SK-N-SH treated with all-trans-retinoic acid at 6 μM for 48 hours (cell line): ENCODE data around the gene FOXL1.

Experiments
- ATAC-seq: fragments of 200-7000 bp; cut with Tn5 transposase; 3 replicates; pipeline ENCODE4 v1.9.1; 2020; ENCODE audit warnings: mild to moderate bottlenecking, moderate library complexity
- ARNTL ChIP-seq: fragments of 450-650 bp; formaldehyde crosslinking; IDR thresholded peaks from 2 replicates; pipeline ENCODE4 v1.5.0; 2020; ENCODE audit warnings: low read depth, mild to moderate bottlenecking, moderate library complexity, borderline replicate concordance
- BACH2 ChIP-seq: fragments of 250-450 bp; sonication (Bioruptor Pico); IDR thresholded peaks from 2 replicates; pipeline ENCODE4 v1.9.0; 2021; ENCODE audit warnings: mild to moderate bottlenecking, borderline replicate concordance
- CSDC2 ChIP-seq: fragments of 250-450 bp; sonication (Bioruptor Pico); IDR thresholded peaks from 2 replicates; pipeline ENCODE4 v1.5.0; 2020; ENCODE audit warnings: mild to moderate bottlenecking, moderate library complexity
- GLIS3 ChIP-seq: fragments of 250-450 bp; sonication (Bioruptor Pico); IDR thresholded peaks from 2 replicates; pipeline ENCODE4 v1.5.0; 2020; ENCODE audit warnings: mild to moderate bottlenecking, moderate library complexity
- ISL1 ChIP-seq: fragments of 250-450 bp; sonication (Bioruptor Pico); IDR thresholded peaks from 2 replicates; pipeline ENCODE4 v2.1.2; 2022; ENCODE audit warnings: mild to moderate bottlenecking, moderate library complexity
- OSR1 ChIP-seq: fragments of 250-450 bp; sonication (Bioruptor Pico); IDR thresholded peaks from 2 replicates; pipeline ENCODE4 v1.8.0; 2022; ENCODE audit warnings: moderate library complexity, mild to moderate bottlenecking, inconsistent platforms
- PPARA ChIP-seq: fragments of 250-450 bp; sonication (Bioruptor Pico); IDR thresholded peaks from 2 replicates; pipeline ENCODE4 v1.5.0; 2020; ENCODE audit warnings: mild to moderate bottlenecking, borderline replicate concordance
- RARB ChIP-seq: fragments of 250-450 bp; sonication (Bioruptor Pico); IDR thresholded peaks from 2 replicates; pipeline ENCODE4 v1.8.0; 2021; ENCODE audit warnings: mild to moderate bottlenecking, moderate library complexity
- SNAI2 ChIP-seq: fragments of 250-450 bp; sonication (Bioruptor Pico); IDR thresholded peaks from 2 replicates; pipeline ENCODE4 v1.5.0; 2020; ENCODE audit warnings: mild to moderate bottlenecking, moderate library complexity
- TCF4 ChIP-seq: fragments of 250-450 bp; sonication (Bioruptor Pico); IDR thresholded peaks from 2 replicates; pipeline ENCODE4 v1.8.0; 2021; ENCODE audit warnings: mild to moderate bottlenecking, moderate library complexity, borderline replicate concordance
- TOX ChIP-seq: fragments of 250-450 bp; sonication (Bioruptor Pico); IDR thresholded peaks from 2 replicates; pipeline ENCODE4 v1.8.0; 2021; ENCODE audit warnings: mild to moderate bottlenecking, moderate library complexity, borderline replicate concordance
- ZC3H10 ChIP-seq: fragments of 250-450 bp; sonication (Bioruptor Pico); IDR thresholded peaks from 2 replicates; pipeline ENCODE4 v1.5.1; 2021; ENCODE audit warnings: mild to moderate bottlenecking, moderate library complexity
- ZFP3 ChIP-seq: fragments of 250-450 bp; sonication (Bioruptor Pico); IDR thresholded peaks from 2 replicates; pipeline ENCODE4 v1.5.0; 2020; ENCODE audit warnings: mild to moderate bottlenecking, moderate library complexity
- ZFP30 ChIP-seq: fragments of 450-650 bp; formaldehyde crosslinking; IDR thresholded peaks from 2 replicates; pipeline ENCODE4 v1.5.0; 2022; ENCODE audit warnings: mild to moderate bottlenecking, moderate library complexity
- ZNF565 ChIP-seq: fragments of 450-650 bp; formaldehyde crosslinking; conservative IDR thresholded peaks from 2 replicates; pipeline ENCODE4 v1.5.0; 2020; ENCODE audit warnings: low read depth, mild to moderate bottlenecking, moderate library complexity
- ZNF70 ChIP-seq: fragments of 450-650 bp; formaldehyde crosslinking; IDR thresholded peaks from 2 replicates; pipeline ENCODE4 v1.5.0; 2020; ENCODE audit warnings: mild to moderate bottlenecking, moderate library complexity
- ZNF8 ChIP-seq: fragments of 450-650 bp; formaldehyde crosslinking; IDR thresholded peaks from 2 replicates; pipeline ENCODE4 v1.5.0; 2020; ENCODE audit warnings: mild to moderate bottlenecking, moderate library complexity
- TF ChIP-seq, protein P1 (sequence below): fragments of 250-450 bp; sonication (Bioruptor Pico); IDR thresholded peaks from 2 replicates; pipeline ENCODE4 v1.8.0; 2020; ENCODE audit warnings: mild to moderate bottlenecking, moderate library complexity, borderline replicate concordance
- TF ChIP-seq, protein P2 (sequence below): fragments of 250-450 bp; sonication (Bioruptor Pico); IDR thresholded peaks from 2 replicates; pipeline ENCODE4 v1.8.0; 2021; ENCODE audit warnings: low read depth, mild to moderate bottlenecking, moderate library complexity, borderline replicate concordance
- TF ChIP-seq, protein P3 (sequence below): fragments of 250-450 bp; sonication (Bioruptor Pico); IDR thresholded peaks from 2 replicates; pipeline ENCODE4 v1.5.1; 2020; ENCODE audit warnings: low read depth, mild to moderate bottlenecking, moderate library complexity
- TF ChIP-seq, protein P4 (sequence below): fragments of 250-450 bp; sonication (Bioruptor Pico); IDR thresholded peaks from 2 replicates; pipeline ENCODE4 v1.5.1; 2021; ENCODE audit warnings: mild to moderate bottlenecking, moderate library complexity

The FOXL1 gene

DNA sequence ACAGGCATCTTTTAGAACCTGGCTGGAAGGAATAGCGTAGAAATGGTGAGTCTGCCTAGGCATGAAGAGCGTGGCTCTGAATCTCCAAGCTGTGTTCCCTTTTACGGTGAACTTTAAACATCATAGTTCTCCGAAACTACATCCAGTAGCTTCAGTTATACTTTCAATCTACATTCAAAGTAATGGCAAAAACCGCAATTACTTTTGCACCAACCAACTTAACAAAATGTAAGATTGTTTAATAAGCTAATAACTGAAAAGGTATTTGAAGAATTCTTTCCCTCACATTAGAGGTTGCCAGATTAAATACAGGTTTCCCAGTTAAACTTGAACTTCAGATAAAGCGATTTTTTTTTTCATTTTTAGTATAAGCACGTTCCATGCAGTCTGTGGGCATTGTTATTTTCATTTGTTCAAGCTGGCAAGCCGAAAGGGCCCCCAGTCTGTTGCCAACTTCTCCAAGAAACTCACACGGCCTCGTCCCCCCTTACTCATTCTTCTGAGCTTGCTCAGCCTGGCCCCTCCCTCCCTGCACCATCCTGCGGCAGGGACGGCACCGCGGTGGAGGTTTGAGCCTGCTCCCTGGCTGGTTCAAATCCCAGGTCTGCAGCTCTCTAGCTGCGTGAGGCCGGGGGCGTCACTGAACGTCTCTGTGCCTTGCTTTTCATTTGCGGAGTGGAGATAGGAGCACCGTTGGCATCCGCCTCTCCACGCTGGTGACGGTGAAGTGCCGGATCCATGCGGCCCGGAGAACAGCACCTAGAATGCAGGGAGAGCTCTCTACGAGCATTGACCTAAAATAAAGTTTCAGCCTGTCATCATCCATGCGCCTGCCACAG is 19.8 kb upstream of the FOXL1 start (continued):
- TF ChIP-seq, protein P1, sequence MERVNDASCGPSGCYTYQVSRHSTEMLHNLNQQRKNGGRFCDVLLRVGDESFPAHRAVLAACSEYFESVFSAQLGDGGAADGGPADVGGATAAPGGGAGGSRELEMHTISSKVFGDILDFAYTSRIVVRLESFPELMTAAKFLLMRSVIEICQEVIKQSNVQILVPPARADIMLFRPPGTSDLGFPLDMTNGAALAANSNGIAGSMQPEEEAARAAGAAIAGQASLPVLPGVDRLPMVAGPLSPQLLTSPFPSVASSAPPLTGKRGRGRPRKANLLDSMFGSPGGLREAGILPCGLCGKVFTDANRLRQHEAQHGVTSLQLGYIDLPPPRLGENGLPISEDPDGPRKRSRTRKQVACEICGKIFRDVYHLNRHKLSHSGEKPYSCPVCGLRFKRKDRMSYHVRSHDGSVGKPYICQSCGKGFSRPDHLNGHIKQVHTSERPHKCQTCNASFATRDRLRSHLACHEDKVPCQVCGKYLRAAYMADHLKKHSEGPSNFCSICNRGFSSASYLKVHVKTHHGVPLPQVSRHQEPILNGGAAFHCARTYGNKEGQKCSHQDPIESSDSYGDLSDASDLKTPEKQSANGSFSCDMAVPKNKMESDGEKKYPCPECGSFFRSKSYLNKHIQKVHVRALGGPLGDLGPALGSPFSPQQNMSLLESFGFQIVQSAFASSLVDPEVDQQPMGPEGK (CRISPR knock-in tag), result no peak
- TF ChIP-seq SNAI2 (no peak), OSR1 (CRISPR knock-in tag) (no peak), TCF4 (CRISPR knock-in tag) (no peak), ZFP30 (CRISPR knock-in tag) (no peak), PPARA (CRISPR knock-in tag) (no peak), ZNF8 (no peak), ZC3H10 (CRISPR knock-in tag) (no peak), ZNF565 (CRISPR knock-in tag) (no peak), ZNF70 (CRISPR knock-in tag) (no peak), ARNTL (no peak)

DNA sequence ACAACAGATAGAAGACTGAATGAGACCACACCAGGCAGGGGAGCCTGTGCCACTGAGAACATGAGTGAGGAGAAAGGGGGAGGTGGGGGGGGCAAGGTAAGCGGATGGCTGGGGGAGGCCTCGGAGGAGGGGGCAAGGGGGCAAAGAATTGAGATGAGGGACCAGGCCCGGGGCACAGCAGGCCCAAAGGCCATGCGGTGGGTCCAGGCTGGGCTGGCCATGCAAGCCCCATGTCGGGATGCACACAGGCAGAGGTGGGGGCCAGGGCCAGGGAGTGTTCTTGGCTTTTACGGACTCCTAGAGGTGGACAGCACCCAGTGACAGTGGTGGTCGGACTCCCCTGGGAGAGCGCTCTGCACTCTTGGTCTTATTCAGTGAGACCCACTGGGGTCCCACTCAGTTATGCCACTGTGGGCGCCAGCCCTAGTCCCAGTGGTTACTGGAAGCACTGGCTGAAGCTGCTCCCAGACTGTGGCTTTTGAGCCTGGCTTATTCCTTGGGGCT is 18.5 kb upstream of the FOXL1 start:
- TF ChIP-seq RARB (CRISPR knock-in tag) (no peak), ZNF565 (CRISPR knock-in tag) (no peak), ISL1 (no peak), TCF4 (CRISPR knock-in tag) (no peak), BACH2 (CRISPR knock-in tag) (no peak), ZFP3 (no peak), ZC3H10 (CRISPR knock-in tag) (no peak)
- TF ChIP-seq, protein P2, sequence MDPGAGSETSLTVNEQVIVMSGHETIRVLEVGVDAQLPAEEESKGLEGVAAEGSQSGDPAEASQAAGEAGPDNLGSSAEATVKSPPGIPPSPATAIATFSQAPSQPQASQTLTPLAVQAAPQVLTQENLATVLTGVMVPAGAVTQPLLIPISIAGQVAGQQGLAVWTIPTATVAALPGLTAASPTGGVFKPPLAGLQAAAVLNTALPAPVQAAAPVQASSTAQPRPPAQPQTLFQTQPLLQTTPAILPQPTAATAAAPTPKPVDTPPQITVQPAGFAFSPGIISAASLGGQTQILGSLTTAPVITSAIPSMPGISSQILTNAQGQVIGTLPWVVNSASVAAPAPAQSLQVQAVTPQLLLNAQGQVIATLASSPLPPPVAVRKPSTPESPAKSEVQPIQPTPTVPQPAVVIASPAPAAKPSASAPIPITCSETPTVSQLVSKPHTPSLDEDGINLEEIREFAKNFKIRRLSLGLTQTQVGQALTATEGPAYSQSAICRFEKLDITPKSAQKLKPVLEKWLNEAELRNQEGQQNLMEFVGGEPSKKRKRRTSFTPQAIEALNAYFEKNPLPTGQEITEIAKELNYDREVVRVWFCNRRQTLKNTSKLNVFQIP (CRISPR knock-in tag), result no peak
- TF ChIP-seq, all 23 proteins: peak for 0
- ATAC-seq, result no peak

DNA sequence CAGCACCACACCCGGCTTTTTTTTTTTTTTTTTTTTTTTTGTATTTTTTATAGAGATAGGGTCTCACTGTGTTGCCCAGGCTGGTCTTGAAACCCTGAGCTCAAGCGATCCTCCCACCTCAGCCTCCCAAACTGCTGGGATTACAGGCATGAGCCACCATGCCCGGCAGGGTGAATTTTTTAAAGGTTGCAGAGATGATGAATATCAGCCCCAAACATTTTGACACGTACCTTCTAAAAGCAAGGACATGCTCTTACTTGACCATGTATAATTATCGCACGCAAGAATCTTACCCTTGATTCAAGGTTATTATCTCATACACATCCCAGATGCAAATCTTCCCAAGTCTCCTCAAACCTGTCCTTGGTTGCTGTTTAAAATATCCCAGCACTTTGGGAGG is 16.0 kb upstream of the FOXL1 start:
- TF ChIP-seq TOX (no peak), CSDC2 (CRISPR knock-in tag) (no peak), TCF4 (CRISPR knock-in tag) (no peak), ISL1 (no peak), ZNF70 (CRISPR knock-in tag) (no peak), ZFP3 (no peak), ZC3H10 (CRISPR knock-in tag) (no peak), OSR1 (CRISPR knock-in tag) (no peak), GLIS3 (no peak), ARNTL (no peak)
- TF ChIP-seq, protein P3, sequence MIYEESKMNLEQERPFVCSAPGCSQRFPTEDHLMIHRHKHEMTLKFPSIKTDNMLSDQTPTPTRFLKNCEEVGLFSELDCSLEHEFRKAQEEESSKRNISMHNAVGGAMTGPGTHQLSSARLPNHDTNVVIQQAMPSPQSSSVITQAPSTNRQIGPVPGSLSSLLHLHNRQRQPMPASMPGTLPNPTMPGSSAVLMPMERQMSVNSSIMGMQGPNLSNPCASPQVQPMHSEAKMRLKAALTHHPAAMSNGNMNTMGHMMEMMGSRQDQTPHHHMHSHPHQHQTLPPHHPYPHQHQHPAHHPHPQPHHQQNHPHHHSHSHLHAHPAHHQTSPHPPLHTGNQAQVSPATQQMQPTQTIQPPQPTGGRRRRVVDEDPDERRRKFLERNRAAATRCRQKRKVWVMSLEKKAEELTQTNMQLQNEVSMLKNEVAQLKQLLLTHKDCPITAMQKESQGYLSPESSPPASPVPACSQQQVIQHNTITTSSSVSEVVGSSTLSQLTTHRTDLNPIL (CRISPR knock-in tag), result no peak
- TF ChIP-seq, protein P2 (CRISPR knock-in tag), result no peak
- TF ChIP-seq, protein P4, sequence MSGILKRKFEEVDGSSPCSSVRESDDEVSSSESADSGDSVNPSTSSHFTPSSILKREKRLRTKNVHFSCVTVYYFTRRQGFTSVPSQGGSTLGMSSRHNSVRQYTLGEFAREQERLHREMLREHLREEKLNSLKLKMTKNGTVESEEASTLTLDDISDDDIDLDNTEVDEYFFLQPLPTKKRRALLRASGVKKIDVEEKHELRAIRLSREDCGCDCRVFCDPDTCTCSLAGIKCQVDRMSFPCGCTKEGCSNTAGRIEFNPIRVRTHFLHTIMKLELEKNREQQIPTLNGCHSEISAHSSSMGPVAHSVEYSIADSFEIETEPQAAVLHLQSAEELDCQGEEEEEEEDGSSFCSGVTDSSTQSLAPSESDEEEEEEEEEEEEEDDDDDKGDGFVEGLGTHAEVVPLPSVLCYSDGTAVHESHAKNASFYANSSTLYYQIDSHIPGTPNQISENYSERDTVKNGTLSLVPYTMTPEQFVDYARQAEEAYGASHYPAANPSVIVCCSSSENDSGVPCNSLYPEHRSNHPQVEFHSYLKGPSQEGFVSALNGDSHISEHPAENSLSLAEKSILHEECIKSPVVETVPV (CRISPR knock-in tag), result no peak
- TF ChIP-seq, all 23 proteins: peak for 0
- no peak for ATAC-seq
